ENCODE measurements around the gene CCDC122.

The CCDC122 gene

GRCh38 chr13:43878892-43879754, at the start of gene CCDC122:
CCDC122 (minus strand) TSS chr13:43879740; CDS start chr13:43869376, 10,364 bp downstream.
- no peak for DNase-seq

- DNase-seq = no peak
These were observed 45.2 kb upstream of the CCDC122 start for GRCh38 chr13:43924549-43925245.

GRCh38 chr13:43920965-43921674, 41.6 kb upstream of the CCDC122 start:
- no peak for DNase-seq

GRCh38 chr13:43918636-43919035, 39.1 kb upstream of the CCDC122 start:
- DNase-seq = no peak

GRCh38 chr13:43916828-43917227, 37.3 kb upstream of the CCDC122 start:
- DNase-seq = no peak

GRCh38 chr13:43915451-43915850, 35.9 kb upstream of the CCDC122 start:
- no peak for DNase-seq

- no peak for DNase-seq
These were observed 32.3 kb upstream of the CCDC122 start for GRCh38 chr13:43911871-43912270.

- DNase-seq = no peak
These were observed 31.7 kb upstream of the CCDC122 start for GRCh38 chr13:43911278-43911677.

GRCh38 chr13:43910856-43911255, 31.3 kb upstream of the CCDC122 start:
- no peak for DNase-seq

- DNase-seq = peak; percentile 3 to 50
These were observed 28.9 kb upstream of the CCDC122 start for GRCh38 chr13:43908156-43909126.

- peak; percentile 61 to 83 for DNase-seq
These were observed 26.0 kb upstream of the CCDC122 start for GRCh38 chr13:43905435-43906031.

- DNase-seq = no peak
These were observed 16.4 kb upstream of the CCDC122 start for GRCh38 chr13:43895940-43896339.

- DNase-seq = peak; percentile 8
These were observed 14.9 kb upstream of the CCDC122 start for GRCh38 chr13:43894438-43894837.

- DNase-seq = no peak
These were observed 4.7 kb upstream of the CCDC122 start for GRCh38 chr13:43884222-43884621.

- no peak for DNase-seq
These were observed 4.1 kb upstream of the CCDC122 start for GRCh38 chr13:43883631-43884030.

GRCh38 chr13:43881580-43881979, 2.0 kb upstream of the CCDC122 start:
- DNase-seq = no peak

- DNase-seq = no peak
These were observed 1.4 kb upstream of the CCDC122 start for GRCh38 chr13:43880926-43881325.

- no peak for DNase-seq
These were observed 795 bp upstream of the CCDC122 start for GRCh38 chr13:43880214-43880855.

GRCh38 chr13:43879755-43880181, 228 bp upstream of the CCDC122 start, which contains the start of gene LACC1:
LACC1 (plus strand) TSS chr13:43879904; CDS start chr13:43880986, 1,082 bp downstream.
- no peak for DNase-seq

- DNase-seq = no peak
These were observed 1.8 kb downstream of the CCDC122 start for GRCh38 chr13:43877766-43878165.

GRCh38 chr13:43877326-43877725, 2.2 kb downstream of the CCDC122 start:
- no peak for DNase-seq
